22Rv1 (cell line): ENCODE measurements around the gene IL17RA.

Experiments
- ZFX ChIP-seq: fragments of 450-650 bp; IDR thresholded peaks from 2 replicates; pipeline ENCODE4 v1.6.1; 2017; ENCODE audit warnings: antibody characterized with exemption, borderline replicate concordance
- TF ChIP-seq, protein P1 (sequence below): fragments of 450-650 bp; IDR thresholded peaks from 2 replicates; pipeline ENCODE4 v1.5.1; 2017; ENCODE audit warnings: mild to moderate bottlenecking

DNA sequence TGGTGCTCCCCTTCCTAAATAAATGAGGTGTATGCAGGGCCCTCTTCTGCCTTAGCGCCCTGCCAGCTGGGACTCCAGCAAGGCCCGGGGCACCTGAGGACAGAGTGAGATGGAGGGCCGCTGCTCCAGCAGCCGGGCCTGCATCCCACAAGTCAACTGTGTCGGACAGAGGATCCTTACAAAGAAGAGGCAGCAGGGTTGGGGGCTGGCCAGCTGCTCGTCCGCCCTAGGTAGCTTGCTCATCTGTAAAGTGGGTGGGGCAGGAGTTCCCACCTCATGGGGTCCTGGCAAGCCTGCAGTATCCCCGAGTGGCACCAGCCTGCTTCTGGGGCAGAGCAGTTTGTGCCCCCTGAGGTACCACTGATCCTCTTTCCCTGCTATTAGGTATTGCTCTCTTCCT, 28.8 kb downstream of the IL17RA start:
- TF ChIP-seq, protein P1, sequence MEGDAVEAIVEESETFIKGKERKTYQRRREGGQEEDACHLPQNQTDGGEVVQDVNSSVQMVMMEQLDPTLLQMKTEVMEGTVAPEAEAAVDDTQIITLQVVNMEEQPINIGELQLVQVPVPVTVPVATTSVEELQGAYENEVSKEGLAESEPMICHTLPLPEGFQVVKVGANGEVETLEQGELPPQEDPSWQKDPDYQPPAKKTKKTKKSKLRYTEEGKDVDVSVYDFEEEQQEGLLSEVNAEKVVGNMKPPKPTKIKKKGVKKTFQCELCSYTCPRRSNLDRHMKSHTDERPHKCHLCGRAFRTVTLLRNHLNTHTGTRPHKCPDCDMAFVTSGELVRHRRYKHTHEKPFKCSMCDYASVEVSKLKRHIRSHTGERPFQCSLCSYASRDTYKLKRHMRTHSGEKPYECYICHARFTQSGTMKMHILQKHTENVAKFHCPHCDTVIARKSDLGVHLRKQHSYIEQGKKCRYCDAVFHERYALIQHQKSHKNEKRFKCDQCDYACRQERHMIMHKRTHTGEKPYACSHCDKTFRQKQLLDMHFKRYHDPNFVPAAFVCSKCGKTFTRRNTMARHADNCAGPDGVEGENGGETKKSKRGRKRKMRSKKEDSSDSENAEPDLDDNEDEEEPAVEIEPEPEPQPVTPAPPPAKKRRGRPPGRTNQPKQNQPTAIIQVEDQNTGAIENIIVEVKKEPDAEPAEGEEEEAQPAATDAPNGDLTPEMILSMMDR, result no peak
- no peak for TF ChIP-seq ZFX
